Thyroid gland (tissue), 4 donors: ENCODE results near the gene PHACTR3.

Source experiments
- POLR2A ChIP-seq, 2 donors: fragments of 450-650 bp; IDR thresholded peaks; one replicate each; pipeline ENCODE4 v1.6.1; 2017; ENCODE audit warnings: antibody characterized with exemption in 2 of 2, mild to moderate bottlenecking in 2 of 2, moderate library complexity in 1 of 2
- TF ChIP-seq, protein P1 (sequence below), 6 experiments: fragments of 200-600 bp in 3 of 6; fragments of 450-650 bp in 3 of 6; sonication (generic) in 3 of 6; IDR thresholded peaks; one replicate each; pipeline ENCODE4 v1.5.1; 2016 to 2019; ENCODE audit warnings: antibody characterized with exemption in 6 of 6, mild to moderate bottlenecking in 2 of 6, inconsistent platforms in 1 of 6, moderate library complexity in 1 of 6

DNA sequence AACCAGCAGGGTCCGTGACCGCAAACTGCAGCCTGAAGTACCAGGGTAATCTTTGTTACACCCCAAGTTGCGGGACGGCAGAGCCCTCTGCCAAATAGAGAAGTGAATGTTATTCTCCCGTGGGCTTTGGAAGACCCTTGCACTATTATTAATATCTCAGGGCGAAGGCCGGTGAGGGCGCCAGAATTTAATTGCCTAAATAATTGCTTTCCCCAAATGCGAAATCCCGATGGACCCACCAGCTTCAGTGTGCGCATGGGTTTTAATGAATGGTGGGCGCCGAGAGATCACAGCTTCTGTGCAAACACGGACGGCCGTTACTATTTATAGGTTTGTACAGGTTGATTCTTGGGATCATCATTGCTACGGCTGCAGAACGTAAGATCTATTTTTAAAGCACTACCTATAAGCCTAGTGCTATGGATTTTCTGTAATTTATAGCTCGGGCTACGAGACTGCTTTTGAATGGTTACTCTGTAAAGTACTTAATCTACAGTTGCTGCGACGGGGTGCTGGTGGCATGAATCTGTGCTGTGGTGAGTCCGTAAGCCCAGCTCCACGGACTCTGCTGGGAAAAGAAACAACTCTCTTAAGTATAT is 15.2 kb upstream of the PHACTR3 start:
- TF ChIP-seq, protein P1, sequence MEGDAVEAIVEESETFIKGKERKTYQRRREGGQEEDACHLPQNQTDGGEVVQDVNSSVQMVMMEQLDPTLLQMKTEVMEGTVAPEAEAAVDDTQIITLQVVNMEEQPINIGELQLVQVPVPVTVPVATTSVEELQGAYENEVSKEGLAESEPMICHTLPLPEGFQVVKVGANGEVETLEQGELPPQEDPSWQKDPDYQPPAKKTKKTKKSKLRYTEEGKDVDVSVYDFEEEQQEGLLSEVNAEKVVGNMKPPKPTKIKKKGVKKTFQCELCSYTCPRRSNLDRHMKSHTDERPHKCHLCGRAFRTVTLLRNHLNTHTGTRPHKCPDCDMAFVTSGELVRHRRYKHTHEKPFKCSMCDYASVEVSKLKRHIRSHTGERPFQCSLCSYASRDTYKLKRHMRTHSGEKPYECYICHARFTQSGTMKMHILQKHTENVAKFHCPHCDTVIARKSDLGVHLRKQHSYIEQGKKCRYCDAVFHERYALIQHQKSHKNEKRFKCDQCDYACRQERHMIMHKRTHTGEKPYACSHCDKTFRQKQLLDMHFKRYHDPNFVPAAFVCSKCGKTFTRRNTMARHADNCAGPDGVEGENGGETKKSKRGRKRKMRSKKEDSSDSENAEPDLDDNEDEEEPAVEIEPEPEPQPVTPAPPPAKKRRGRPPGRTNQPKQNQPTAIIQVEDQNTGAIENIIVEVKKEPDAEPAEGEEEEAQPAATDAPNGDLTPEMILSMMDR (IDR thresholded peaks at IDR 0.05) = no peak
- no peak for TF ChIP-seq POLR2A (IDR thresholded peaks at IDR 0.05)
